Stimulated activated CD4-positive, alpha-beta T cell treated with anti-CD3 and anti-CD28 coated beads, Interleukin-4, amount 100 ng/mL, for 48 hours (primary cell): ENCODE data around the gene AMOTL2.

Experiments used
- DNase-seq, 2 donors: peaks; one replicate each; pipeline ENCODE4 v3.0.0-alpha.2; 2020; ENCODE audit warnings: low read depth in 2 of 2

AMOTL2 gene

DNA sequence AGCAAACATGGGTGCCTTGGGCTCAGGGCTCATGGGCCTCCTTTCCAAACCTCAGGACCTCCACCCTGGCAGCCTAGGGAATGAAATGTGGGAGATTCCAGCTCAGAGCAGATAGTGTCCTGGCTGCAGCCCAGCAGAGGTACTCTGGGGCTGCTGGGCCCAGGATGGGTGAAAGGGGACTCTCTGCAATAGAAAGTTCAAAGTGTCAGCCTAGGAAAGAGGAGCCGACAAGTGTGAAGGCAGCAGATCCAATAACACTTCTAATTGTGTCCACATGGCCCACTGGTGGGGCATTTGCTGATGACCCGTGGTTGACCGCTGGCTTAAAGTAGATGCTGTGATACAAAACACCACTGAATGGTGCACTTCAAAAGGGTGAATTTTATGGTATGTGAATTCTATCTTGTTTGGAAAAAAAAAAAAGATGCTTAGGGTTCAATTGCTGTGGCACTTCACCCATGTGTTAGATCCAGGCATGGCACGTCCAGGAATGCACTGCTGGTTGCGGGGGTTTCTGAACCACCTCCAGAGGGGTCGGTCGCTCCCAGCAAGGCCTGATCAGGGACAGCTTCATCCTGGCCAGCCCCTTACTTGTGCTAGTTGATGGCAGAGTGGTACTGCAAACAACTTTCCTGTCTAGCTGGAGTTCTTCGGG lies 20.9 kb downstream of the AMOTL2 start:
- no peak for DNase-seq

DNA sequence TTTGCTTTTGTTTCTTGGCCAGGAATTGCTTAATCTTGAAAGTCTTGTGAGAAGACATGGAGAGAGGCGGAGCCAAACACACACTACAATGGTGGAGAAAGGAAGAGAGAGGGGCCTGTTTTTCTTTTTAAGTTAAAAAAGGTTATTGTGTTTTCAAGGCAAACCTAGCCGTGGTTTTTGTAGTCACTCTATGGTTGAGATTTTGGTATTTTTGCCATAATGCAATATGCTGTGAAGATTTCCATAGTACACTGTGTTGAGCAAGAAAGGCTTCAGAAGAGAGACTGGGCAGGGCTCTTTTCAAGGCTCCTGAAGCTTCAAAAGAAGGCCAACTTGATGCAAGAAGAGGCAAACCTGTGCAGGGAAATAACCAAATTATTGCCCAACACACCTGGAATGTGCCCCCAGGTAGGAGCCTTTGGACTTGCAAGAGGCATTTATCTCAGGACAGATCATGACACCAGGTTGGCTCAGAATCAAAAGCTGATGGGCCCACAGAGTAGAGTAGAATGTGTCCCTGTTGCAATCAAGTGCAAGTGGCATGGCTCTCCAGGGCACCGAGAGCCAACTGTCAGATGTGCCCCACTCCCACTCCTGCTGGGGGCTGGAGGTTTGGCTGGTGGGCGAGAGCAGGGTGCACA lies 22.1 kb downstream of the AMOTL2 start:
- no peak for DNase-seq

DNA sequence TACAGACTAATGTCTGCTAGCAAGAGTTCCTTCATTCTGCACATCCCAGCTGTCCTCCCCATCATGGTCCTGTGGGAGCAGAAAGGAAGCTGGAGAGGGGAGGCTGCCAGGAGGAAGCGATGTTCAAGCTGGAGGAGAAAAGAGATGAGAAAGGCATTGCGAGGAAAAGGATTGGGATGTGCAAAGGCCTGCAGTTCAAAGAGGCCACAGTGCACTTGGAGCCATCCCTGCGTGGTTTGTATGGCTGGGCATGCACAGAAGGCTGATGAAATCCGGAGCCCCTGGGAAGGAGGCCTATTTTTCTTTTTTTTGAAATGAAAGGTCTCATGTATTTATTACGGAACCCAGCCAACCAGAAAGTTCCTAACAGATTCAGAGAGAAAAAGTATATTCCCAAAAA lies 22.8 kb downstream of the AMOTL2 start:
- DNase-seq = no peak

DNA sequence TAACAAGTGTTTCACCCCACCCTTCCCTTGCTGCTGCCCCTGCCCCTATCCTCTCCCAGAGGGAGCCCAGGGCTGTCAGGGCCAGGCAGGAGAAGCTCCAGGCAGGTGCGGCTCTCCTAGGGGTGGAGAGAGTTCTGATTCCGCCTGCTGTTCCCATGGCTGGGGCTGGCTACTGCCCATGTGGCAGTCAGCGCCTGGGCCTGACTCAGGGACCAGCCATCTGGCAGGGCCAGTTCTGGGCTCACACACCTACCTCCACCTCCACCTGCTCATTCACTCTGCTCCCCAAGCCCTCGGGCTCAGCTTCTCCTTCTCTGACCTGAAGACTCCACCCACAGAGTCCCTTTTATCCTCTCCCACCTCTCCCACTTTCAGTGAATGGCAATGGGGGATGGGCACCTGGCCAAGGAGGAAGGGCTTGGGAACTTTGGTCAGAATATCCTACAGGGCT lies 23.4 kb downstream of the AMOTL2 start:
- DNase-seq = no peak

DNA sequence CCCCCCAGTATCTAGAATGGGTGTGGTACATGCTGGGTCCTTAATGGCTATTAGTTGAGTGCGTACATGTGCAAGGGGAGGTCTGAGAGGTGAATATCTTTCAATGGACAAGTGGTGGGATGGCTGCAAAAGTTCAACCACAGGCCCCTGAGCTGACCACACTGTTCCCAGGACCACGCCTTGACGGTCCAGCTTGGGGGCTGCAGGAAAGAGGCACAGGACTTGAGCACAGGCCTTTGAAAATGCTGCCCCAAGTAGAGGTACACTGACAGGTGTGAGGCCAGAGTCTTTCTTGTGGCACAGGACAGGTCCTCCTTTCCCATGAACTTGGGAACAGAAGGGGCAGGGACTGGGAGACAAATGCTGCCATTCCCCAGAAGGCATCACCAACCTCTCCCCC lies 24.0 kb downstream of the AMOTL2 start:
- DNase-seq = no peak

DNA sequence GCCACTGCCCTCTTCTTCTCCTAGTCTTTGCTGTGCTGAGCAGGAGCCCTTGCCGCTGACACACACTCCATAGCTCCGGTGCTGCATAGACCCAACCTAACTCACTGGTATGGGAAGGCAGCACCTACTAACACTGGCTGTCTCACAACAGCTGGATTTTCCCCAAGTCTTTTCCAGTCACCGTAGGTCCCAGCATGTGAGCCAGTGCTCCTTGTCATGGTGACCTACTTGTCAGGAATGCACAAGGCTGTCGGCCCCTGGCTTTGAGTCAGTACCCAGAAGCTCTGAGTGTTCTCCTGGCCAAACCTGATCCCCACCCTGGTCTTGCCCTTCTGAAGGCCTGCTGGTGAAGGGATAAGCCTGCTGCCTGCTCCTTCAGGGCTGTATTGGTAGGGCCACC lies 25.7 kb downstream of the AMOTL2 start:
- DNase-seq = no peak

DNA sequence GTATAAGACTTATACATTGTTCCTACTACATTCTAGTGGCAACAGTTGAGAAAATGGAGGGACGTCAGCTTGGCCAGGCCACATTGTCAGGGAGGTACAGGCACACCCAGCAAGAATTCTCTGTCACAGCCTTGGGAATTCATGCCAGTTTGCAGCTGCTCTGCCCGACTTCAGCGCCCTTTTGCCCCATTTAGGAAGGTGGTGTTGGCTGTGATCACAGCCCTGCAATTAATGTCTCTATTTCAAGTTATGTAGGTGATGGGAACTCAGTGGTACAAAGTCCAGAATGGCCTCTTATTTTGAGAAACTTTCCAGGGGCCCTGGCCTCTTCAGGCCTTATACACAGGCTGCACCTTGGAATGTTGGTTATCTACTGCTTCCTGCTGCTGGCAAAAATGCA lies 26.7 kb downstream of the AMOTL2 start:
- no peak for DNase-seq

DNA sequence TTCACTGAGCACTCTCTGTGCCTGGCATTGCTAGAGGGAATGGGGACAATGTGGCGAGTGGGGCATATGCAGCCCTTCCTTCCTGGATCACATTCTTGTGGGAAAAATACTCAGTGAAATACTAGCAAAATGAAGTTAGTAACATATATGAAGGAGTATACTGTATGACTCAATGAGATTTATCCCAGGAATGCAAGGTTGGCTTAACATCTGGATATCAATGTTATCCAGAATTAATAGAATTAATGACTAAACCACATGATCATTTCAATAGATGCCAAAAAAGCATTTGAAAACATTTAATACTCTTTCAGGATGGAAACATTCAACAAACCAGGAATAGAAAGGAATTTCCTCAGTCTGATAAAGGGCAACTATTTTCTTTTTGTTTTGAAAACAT lies 27.5 kb downstream of the AMOTL2 start:
- DNase-seq = no peak

DNA sequence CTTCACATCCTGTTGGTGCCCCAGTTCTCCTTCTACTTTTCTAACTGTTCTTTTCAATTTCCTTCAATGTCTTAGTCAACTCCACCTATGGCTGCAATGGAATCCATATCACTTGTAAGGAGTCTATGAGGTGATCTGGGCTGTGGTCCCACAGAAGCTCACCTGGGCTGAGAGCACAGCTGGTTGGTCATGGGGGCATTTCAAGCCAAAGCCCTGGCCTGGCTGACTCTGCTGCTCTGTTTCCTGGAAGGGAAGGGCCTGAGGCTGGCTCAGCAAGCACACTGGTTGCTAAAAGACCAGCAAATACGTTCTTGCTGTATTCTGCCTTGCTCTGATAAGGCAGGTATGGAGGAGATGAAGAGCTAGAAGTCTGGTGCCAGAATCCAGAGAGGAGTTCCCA lies 29.0 kb downstream of the AMOTL2 start:
- no peak for DNase-seq

DNA sequence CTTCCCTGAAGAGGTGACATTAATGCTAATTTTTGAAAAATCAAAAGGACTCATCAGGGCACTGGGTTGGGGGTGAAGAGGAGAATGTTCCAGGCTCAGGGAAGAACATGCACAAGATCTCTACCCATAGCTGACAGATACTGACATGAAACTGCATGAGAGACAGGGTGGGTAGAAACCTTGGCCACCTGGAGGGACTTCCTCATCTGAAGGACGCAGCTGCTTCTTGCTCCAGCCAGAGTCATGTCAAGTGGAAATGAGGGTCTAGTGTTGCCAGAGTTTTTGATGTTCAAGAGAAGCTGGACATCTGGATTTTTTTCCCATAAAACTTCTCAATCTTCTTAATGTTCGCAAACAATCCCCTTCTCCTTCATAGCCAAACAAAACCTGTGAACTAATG lies 29.7 kb downstream of the AMOTL2 start:
- no peak for DNase-seq

DNA sequence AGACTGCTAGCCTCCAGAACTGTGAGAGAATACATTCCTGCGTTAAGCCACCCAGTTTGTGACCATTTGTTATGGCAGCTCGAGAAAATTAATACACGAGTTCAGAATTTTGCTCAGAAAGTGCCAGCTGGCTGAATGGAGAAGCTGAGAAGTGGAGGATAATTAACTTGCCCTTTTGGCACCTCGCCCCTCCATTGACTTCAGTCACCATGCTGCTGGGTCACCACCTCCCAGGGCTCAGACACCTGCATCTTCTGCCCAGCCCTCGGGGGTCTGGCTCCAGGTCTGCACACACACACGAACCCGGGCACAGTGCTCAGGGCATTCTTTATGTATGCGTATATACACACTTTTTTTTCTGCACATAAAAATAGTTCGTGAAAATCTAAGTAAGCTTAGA lies 32.0 kb downstream of the AMOTL2 start:
- DNase-seq = no peak

DNA sequence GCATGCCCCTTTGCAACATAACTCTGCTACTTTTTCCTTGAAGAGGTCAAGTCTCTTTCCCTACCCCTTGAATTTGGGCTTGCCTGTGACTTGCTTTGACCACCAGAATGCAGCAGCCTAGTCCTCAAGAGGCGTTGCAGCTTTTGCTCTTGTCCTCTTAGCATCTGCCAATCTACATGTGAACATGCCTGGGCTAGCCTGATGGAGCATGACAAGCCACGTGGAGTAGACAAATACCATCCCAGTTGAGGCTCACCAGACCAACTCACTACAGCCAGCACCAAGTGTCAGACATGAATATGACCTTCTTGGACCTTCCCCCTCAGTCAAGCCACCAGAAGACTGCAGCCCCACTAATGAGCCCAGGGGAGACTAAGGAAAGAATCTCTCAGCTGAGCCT lies 32.9 kb downstream of the AMOTL2 start:
- no peak for DNase-seq

DNA sequence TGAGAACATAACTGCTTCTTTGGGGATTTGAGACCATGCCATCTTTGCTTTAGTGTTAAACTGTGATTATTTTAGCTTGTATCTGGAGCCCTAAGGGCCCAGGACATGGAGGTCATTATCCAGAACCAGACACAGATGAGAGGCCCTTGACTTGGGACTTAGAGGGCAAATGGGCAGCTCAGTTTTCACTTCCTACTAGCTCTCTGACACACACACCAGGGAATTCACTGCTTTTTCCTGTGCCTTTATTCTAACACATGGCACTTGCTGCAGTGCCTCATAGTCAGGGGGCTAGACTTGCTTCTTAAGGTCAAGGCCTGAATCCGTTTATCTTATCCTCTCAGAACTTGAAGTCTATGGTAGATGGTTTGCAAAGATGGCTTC lies 33.3 kb downstream of the AMOTL2 start:
- DNase-seq = no peak

DNA sequence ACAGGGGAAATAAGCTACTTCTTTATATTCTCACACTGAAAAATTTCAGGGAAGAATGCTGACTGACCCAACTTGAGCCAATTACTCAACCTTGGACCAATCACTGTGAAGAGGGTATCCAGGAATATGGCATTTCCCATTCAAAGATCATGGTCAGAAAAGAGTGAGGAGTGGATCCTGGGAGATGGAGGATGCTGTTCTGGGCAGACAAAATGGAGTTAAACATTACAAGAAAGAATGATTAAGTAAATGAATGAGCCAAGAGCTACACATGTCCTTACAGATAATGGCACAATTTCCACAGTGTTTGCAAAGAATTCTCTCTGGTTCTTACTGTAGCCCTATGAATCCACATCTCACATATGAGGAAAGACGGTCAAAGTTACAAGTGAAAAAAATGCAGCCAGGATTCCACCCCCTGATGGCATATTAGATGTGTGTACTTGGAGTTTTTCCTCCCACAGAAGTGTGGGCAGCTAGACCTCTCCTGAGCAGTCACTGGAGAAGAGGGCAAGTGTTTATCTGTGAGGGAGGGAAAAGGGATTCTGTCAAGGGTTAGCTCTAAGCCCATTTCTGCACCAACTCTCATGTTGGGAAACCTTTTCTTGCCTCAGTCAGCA lies 33.8 kb downstream of the AMOTL2 start:
- no peak for DNase-seq

DNA sequence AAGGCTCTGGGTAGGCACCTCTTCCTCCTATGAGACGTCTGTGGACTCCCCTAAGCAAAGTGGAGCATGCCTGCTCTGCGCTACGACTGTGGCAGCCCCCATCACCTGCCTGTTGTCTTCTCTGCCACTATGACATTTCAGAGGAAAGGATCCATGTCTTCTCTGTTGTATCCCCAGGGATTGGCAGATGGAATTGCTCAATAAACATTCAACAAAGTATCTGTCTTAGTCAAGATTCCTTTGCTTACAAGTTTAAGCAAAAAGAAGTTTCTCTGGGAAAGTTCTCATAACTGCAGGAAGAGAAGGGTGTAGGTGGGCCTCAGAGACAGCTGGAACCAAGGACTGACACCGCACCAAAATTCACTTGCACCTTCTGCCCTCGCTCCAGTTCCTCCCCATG lies 34.3 kb downstream of the AMOTL2 start:
- no peak for DNase-seq

DNA sequence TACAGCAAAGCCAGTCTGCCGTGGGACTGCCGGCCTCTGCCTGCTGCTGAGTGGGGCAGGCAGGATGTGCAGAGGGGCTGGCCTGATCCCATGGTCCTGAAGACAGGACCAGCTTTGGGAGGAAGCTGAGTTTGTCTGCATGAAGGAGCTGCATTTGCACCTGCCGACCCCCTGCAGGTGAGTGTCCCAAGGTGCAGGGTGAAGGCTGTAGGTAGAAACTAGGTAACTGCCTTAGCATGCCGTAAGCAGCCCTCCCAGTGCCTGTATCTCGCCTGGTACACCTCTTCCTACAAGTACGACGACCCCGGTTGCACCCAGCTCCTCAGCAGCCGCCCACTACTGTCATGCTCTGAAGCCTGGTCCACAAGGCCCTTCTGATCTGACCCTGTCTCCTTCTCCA lies 34.9 kb downstream of the AMOTL2 start:
- DNase-seq = no peak

DNA sequence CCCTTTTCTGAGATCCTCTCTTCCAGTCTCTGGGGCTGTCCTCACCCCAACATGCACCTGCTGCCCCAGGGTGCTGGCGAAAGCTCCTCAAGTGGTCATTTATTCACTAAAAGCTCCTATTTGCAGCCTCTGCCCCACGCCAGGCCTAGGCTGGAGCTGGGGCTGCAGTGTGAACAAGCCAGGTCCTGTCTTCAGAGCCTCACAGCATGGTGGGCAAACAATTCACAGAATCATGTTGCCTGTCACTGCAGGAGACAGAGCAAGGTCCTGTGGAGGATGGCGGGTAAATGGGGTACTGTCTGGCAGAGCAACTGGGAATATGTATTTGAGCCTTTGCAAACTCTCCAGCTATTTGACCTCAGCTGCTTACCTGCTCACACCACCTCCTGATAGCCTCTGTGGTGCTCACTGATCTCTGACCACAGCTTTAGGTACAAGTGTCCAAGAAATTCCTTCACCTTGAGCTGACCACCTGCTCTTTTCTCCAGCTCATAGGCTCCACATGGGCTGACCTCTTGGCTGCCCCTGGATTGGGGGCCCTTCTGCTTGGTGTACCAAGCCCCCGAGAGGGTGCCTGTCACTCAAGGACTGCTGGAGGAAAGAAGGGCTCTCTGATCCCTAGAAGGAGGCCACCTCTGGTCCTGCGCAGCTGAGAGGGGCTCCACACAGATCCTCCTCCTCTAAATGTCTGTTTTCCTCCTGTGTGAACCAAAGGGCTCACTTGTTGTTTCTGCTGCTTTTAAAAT lies 35.6 kb downstream of the AMOTL2 start:
- no peak for DNase-seq

DNA sequence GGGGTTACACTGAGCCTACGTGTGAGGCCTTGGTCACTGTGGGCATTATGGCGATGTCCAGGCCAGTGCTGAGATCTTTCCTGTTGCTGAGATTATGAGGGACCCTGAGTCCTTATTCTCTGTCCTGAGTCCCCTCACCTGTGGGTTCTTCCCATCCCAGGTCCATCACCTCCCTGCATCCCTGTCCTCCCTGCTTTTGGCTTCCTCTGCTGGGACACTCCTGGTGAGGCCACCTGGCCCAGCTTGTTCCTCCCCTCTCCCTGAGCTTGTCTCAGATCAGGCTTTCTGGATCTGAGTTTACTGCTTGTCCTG lies 36.1 kb downstream of the AMOTL2 start:
- no peak for DNase-seq

DNA sequence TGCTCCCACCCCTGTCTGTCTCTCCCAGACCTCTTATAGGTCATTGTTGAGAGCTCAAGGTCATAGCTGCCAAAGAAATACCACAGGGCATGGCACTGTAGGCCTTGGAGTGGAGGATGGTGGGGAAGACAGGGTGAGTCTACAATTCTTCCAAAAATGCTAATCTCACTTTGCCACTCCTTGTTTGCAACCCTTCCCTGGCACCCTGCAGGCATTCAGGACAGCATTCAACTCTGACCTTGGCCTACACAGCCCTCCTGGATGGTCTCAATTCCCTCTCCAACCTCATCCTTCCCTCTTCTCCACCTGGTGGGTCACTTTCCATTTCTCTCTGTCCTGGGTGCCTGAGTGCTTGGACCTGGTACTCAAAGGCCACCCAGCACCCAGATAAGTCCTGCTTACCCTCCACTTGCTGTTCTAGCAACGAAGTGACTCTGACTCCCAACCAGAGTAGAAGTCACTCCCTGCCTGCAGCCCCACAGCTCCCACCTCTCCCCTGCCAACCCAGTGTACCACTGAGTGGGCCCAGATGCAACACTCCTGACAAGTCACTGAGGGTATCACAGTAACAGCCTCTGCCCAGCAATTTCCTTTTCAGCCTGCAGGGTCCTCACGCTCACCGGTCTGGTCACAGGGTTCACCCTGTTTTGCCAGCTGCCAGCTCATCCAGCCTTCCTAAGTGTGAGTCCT lies 36.6 kb downstream of the AMOTL2 start:
- no peak for DNase-seq

DNA sequence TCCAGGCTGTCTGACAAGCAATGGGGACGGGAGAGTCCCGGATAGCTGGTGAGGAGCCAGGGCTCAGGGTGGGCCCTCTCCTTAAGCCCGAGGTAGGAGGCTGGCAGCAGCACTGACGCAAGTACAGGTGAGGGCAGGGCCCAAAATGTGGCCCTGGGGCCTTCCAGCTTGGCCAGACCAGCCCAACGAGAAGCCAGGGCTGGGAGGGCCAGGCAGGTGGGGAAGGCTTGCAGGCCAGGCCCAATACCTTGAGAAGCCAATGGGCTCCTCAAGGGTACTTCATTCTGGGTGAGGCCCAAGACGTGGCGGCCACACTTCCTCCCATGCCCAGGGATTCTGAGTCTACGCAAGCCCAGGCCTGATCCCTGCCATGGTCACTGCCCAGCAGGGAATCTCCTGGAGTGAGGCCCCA lies 37.2 kb downstream of the AMOTL2 start:
- no peak for DNase-seq

DNA sequence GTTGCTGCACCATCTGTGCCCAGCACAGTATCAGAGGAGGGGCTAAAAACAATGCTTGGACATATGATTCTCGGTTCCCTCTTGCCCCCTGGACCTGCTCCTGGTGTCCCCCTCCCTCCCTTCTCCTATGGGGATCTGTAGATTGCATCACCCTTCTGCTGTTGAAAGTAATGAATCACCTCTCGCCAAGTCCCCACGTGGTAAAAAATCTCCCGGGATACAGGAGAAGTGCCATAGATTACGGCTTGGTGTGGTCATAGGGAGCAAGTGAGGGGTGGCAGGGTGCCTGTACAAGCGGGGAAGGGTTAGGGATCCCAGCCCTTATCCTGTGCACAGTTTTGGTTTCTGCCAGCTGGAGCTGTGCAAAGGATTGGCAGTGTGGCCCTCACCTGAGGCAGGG lies 37.7 kb downstream of the AMOTL2 start:
- DNase-seq = no peak

DNA sequence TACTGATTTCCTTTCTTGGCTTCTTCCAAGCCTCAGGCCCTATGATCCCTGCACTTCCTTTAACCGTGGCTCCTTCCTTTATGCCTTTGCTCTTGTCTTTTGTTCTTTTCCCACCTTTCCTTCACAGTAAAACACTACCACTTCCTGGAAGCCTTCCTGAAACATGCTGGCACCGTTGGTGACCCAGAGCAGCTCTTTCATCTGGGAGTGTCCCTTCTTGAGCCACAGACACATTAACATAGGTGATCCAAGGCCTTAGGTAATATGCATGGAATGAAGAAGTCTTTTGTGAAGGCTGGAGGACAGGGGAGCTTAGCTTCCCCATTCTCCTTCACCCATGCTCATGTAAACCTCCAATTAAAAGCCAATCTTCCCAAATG lies 39.4 kb downstream of the AMOTL2 start:
- DNase-seq = no peak
